ENCODE results near the gene ZNF892.

The ZNF892 gene

DNA sequence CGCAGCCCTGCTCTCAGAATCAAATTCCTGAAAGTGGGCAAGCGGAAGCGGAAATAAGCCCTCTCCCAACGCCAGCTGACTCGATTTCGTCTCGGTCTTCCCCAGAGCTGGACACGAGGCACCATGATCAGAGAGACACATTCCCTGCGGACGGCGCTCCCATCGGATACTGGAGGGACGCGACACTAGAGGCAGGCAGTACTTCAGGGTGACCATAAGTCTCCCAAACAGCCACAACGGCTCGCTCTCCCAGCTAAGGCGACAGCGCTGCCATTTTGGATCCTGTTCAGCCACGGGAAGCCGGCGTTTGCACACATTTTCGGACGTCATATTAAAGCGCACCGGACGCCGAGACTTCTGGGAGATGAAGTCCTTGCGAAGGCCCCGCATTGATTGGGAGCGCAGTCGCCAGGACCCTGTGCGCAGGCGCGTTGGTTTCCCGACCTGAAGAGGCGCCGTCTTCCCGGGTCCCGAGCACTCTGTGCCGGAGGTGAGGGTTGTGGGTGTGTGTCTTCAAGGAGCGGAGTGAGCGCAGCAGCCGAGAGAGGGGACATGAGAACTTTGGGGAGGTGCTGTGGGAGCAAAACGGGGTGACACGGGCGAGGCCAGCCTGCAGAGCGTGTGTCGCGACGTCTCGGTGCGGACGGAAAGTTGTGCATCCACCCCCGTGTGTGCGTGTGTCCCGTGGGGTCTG is 41.8 kb upstream of the ZNF892 start, which contains the start of gene ZNF2:
ZNF2 (plus strand) TSS at position 439 of the 694 bp plus-strand sequence. CDS start 10,418 bp downstream, outside the sequence.
- Histone ChIP-seq H3K4me3 (ENCODE audit: low read depth, low read length) (peak within 1 kb of the TSS; percentile 79), H3K36me3 (no peaks in the 10 kb centered on the region), H3K9me3 (no peaks in the 10 kb centered on the region), H3K4me1 (no peaks in the 10 kb centered on the region), H3K27me3 (no peaks in the 10 kb centered on the region)
- DNase-seq: peak; percentile 90
- TF ChIP-seq, protein P1, sequence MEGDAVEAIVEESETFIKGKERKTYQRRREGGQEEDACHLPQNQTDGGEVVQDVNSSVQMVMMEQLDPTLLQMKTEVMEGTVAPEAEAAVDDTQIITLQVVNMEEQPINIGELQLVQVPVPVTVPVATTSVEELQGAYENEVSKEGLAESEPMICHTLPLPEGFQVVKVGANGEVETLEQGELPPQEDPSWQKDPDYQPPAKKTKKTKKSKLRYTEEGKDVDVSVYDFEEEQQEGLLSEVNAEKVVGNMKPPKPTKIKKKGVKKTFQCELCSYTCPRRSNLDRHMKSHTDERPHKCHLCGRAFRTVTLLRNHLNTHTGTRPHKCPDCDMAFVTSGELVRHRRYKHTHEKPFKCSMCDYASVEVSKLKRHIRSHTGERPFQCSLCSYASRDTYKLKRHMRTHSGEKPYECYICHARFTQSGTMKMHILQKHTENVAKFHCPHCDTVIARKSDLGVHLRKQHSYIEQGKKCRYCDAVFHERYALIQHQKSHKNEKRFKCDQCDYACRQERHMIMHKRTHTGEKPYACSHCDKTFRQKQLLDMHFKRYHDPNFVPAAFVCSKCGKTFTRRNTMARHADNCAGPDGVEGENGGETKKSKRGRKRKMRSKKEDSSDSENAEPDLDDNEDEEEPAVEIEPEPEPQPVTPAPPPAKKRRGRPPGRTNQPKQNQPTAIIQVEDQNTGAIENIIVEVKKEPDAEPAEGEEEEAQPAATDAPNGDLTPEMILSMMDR (IDR thresholded peaks at IDR 0.05; ENCODE audit: low read depth, low read length): no peak

DNA sequence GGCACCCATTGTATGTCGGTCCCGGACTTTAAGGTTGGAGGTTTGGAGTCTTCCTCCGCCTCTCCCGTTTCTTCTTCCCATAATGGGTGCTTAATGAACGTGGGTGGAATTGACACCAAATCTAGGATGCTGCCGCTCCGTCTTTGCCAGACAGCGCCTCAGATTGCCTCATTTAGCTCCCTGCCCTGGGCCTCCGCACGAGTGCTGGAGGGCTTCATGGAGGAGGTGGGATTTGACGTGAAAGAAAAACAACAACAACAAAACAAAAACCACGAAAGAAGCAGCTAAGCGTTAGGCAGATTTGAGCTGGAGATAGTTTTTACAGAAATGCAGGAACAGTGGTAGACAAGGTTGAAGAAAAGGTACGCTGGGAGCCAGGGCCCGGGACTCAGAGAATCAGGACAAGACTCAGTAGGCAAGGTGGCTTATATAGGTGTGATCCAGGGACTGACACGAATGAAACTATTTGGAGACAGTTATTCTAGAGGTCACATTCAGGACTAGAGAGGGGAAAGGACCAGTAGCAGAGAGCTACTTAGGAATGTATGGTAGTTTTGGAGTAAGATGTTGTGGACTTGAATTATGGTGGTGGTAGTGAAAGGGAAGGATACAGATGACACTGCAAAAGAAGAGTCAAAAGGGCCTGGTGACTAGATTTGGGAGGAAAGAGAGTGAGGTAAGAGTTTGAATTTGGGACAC is 41.1 kb upstream of the ZNF892 start:
- peak overlapping the region; percentile 79 for H3K4me3 ChIP-seq (ENCODE audit: low read depth, low read length)
- H3K4me1 ChIP-seq: no peaks in the 10 kb centered on the region
- TF ChIP-seq, protein P1 (IDR thresholded peaks at IDR 0.05; ENCODE audit: low read depth, low read length): no peak
- DNase-seq: no peak
- H3K9me3 ChIP-seq: no peaks in the 10 kb centered on the region
- no peaks in the 10 kb centered on the region for H3K36me3 ChIP-seq
- no peaks in the 10 kb centered on the region for H3K27me3 ChIP-seq

DNA sequence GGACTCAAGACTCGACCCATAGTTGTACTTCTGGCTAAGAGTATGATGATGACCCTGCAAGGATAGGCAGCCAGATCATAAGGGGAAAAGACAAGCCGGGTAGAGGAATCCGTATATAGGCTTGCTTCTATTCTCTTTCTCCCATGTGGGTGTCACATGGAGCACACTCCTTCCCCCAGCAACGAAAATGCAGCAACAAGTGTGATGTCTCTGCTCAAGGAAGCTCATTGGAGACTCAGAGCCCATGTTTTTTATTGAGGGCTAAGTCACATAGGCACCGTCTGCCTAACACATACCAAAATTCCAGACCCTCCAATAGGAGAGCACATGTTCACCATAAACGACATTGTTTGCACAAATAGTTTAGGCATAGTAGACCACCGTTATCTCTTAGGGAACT is 35.4 kb upstream of the ZNF892 start:
- Histone ChIP-seq H3K4me1 (no peaks in the 10 kb centered on the region), H3K4me3 (ENCODE audit: low read depth, low read length) (no peak overlapping the region), H3K27me3 (no peaks in the 10 kb centered on the region), H3K36me3 (no peaks in the 10 kb centered on the region), H3K9me3 (no peaks in the 10 kb centered on the region)
- TF ChIP-seq, protein P1 (IDR thresholded peaks at IDR 0.05; ENCODE audit: low read depth, low read length): no peak
- DNase-seq: no peak

DNA sequence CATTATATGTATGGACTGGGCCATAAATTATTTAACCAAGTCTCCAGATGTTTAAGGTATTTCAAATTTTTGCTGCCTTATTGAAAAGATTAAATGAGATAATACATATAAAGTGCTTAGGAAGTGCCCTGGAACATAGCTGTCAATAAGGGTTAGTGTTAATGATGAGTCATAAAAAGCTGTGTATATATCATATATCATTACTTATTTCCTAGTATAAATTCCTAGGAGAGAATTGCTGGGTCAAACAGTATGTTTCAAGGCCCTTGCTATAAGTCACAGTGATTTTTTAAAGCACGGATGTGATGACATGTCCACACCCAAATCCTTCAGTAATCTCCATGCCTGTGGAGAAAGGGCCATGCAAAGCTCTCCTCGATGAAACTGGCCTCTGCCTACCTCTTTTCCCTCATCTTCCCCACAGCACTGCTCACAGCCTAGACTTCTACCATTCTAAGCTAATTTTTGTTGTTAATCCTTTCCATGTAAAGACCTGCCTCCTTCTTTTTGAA is 33.2 kb upstream of the ZNF892 start:
- DNase-seq: no peak
- H3K9me3 ChIP-seq: no peaks in the 10 kb centered on the region

DNA sequence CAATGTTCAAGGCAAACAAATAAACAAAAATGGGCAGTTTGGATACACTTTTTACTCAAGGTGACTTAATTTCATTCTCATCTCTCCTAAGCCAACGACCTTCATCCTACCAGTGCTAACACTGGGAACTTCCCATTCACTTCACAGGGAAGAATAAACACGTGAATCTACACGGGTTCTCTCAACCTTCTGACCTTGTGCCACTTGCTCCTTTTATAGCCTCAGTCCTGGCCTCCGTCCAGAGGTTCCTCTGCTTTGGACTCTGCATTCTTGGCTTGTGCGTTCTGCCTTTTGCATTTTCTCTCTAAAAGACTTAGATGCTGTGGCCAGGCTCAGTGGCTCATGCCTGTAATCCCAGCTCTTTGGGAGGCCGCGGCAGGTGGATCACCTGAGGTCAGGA is 27.9 kb upstream of the ZNF892 start:
- no peaks in the 10 kb centered on the region for H3K27me3 ChIP-seq
- no peaks in the 10 kb centered on the region for H3K4me1 ChIP-seq
- no peaks in the 10 kb centered on the region for H3K9me3 ChIP-seq
- H3K4me3 ChIP-seq (ENCODE audit: low read depth, low read length): no peak overlapping the region
- no peak for DNase-seq
- H3K36me3 ChIP-seq: no peaks in the 10 kb centered on the region
- TF ChIP-seq, protein P1 (IDR thresholded peaks at IDR 0.05; ENCODE audit: low read depth, low read length): no peak

More for the DNA sequence above, 33.2 kb upstream of the ZNF892 start:
- TF ChIP-seq, protein P1 (IDR thresholded peaks at IDR 0.05; ENCODE audit: low read depth, low read length): no peak
- H3K4me1 ChIP-seq: no peaks in the 10 kb centered on the region
- H3K27me3 ChIP-seq: no peaks in the 10 kb centered on the region
- H3K36me3 ChIP-seq: no peaks in the 10 kb centered on the region
- H3K4me3 ChIP-seq (ENCODE audit: low read depth, low read length): no peak overlapping the region

DNA sequence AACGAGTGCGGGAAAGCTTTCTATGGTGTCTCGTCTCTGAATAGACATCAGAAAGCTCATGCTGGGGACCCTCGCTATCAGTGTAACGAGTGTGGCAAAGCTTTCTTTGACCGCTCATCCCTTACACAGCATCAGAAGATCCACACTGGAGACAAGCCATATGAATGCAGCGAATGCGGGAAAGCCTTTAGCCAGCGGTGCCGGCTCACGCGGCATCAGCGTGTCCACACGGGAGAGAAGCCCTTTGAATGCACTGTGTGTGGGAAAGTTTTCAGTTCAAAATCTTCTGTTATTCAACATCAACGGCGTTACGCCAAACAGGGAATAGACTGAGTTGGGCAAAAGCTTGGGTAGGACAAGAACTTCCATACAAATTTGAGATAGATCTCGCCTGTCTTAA is 25.5 kb upstream of the ZNF892 start:
- H3K36me3 ChIP-seq: no peaks in the 10 kb centered on the region
- DNase-seq: no peak
- H3K9me3 ChIP-seq: no peaks in the 10 kb centered on the region
- H3K4me1 ChIP-seq: no peaks in the 10 kb centered on the region
- no peaks in the 10 kb centered on the region for H3K27me3 ChIP-seq
- TF ChIP-seq, protein P1 (IDR thresholded peaks at IDR 0.05; ENCODE audit: low read depth, low read length): no peak
- H3K4me3 ChIP-seq (ENCODE audit: low read depth, low read length): no peak overlapping the region

Data from BE2C (cell line).